HG03175 (cell line): ENCODE data around the gene CEP78.
"Not testable (repeated sequence)": the region's sequence is repeated elsewhere in the genome, so short reads cannot be mapped to it uniquely, and the experiment has no call there.

Experiments used
- ATAC-seq: cut with Tn5 transposase; IDR thresholded peaks from one replicate; pipeline ENCODE4 v1.9.1; 2021; ENCODE audit warnings: mild to moderate bottlenecking, moderate library complexity; ENCODE audit not compliant: unreplicated experiment

CEP78 gene

GRCh38 chr9:78235762-78236550, at the start of gene CEP78:
TSS of gene CEP78 (plus strand) at chr9:78236075. CDS start at chr9:78236351, 276 bp downstream.
- peak; percentile 98 for ATAC-seq

- no peak for ATAC-seq
These were observed 48.0 kb upstream of the CEP78 start for GRCh38 chr9:78187763-78188484.

DNA sequence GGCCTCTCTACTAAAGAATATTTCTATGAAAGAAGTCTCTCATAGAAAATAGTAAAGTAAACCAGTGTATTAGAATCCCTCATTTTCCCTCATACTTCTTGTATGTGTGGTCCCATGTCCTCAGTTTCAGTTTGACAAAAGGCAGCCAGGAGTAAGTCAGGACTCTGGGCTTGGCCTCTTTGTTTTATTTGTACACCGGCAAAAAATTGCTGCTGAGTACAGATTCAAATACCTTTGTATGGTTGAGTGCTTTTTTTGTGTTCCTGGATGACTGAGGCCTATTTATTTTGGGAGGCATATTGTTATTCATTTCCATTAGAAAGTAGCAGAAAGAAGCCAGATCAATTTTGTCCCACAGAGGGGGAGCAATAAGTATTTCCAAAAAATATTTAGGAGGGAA, 47.3 kb upstream of the CEP78 start:
- ATAC-seq, result no peak

GRCh38 chr9:78189001-78189400, 46.9 kb upstream of the CEP78 start:
- ATAC-seq, result no peak

GRCh38 chr9:78189461-78189860, 46.4 kb upstream of the CEP78 start:
- ATAC-seq, result no peak

DNA sequence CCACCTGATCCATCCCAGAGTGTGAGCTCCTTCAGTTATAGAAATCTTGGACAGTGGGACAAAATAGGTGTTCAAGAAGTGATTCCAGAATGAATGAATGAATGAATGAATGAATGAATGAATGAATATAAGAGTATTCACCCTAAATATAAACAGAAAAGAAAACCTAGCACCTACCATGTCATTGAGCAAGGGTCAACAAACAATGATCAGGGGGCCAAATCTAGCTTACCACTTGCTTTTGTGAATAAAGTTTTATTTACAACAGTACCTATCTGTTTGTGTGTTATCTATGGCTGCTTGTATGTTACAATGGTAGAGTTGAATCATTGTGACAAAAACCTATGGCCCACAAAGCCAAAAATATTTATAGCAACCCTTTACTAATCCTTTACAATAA, 43.9 kb upstream of the CEP78 start:
- no peak for ATAC-seq

- ATAC-seq, result no peak
These were observed 39.6 kb upstream of the CEP78 start for GRCh38 chr9:78196258-78196657.

DNA sequence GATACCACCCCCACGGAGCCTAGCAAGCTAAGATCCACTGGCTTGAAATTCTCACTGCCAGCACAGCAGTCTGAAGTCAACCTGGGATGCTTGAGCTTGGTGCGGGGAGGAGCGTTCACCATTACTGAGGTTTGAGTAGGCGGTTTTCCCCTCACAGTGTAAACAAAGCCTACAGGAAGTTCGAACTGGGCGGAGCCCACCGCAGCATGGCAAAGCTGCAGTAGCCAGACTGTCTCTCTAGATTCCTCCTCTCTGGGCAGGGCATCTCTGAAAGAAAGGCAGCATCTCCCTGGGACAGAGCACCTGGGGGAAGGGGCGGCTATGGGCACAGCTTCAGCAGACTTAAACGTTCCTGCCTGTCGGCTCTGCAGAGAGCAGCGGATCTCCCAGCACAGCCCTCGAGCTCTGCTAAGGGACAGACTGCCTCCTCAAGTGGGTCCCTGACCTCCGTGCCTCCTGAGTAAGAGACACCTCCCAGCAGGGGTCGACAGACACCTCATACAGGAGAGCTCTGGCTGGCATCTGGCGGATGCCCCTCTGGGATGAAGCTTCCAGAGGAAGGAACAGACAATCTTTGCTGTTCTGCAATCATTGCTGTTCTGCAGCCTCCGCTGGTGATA, 34.6 kb upstream of the CEP78 start:
- ATAC-seq, result not testable (repeated sequence)

DNA sequence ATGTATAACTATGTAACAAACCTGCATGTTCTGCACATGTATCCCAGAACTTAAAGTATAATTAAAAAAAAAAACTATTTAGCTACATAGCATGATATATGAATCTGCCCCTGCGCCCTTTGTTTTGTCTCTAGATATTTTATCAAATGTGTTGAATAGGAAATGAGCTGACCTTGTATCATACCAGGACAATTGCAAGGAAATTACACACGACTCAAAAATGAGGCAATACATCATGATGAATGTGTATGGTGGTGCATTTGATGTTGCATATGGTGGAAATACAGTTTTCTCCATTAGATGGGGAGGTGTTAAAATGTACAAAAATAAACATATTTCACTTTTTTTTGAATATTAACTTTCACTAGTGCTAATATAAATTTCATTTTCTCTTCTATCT, 28.6 kb upstream of the CEP78 start:
- no peak for ATAC-seq

- no peak for ATAC-seq
These were observed 28.0 kb upstream of the CEP78 start for GRCh38 chr9:78207901-78208300.

DNA sequence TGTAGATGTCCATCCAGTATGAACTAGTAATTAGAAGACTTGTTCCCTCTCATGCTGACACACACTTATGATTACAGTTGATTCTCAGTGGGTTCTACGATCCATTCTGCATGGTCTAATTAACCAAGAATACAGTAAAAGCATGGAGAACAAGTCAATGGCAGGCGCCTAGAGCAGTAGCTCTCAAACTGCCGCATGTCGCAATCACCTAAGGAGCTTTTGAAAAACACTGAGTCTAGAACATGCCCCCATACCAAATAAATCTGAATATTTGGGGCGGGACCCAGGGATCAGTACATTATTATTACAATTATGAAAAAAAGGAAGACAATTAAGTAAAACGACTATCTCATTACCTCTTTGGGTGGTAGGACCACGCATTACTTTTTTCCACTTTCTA, 26.7 kb upstream of the CEP78 start:
- no peak for ATAC-seq

DNA sequence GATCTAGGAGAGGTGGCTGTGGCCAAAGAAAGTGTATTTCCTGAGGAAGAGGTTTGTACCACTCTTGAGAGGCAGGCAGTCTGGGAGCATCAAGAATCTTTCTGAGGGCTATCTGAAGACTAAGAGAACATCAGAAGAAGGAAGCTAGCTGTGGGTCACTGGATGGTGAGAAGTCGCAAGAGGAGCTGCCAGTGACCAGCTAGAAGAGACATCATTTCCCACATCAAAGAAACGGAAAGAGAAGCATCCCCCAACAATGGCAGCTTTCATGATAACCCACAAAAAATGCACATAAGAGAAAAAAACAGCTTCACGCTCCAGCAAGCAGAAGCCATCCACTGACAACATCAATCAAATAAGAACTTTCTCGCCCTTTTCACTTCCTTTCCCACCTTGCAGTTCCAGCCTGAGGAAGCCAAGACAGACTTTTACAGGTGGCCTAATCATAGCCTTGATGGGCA, 25.0 kb upstream of the CEP78 start:
- peak; percentile 76 for ATAC-seq

GRCh38 chr9:78212868-78213267, 23.0 kb upstream of the CEP78 start:
- no peak for ATAC-seq

GRCh38 chr9:78213712-78214111, 22.2 kb upstream of the CEP78 start:
- no peak for ATAC-seq

GRCh38 chr9:78214492-78214891, 21.4 kb upstream of the CEP78 start:
- no peak for ATAC-seq

DNA sequence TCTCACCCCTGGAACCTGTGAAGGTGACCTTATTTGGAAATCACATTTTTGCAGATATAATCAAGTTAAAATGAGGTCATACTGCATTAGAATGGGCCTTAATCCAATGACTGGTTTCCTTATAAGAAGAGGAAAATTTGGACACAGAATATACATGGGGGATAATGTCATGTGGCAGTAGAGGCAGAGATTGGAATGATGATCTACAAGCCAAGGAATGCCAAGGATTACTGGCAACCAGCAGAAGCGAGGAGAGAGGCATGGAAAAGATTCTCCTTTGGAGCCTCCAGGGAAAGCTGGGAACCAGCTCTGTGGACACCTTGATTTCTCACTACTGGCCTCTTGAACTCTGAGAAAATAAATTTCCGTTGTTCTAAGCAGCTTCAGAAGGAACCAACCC, 20.2 kb upstream of the CEP78 start:
- ATAC-seq, result no peak

DNA sequence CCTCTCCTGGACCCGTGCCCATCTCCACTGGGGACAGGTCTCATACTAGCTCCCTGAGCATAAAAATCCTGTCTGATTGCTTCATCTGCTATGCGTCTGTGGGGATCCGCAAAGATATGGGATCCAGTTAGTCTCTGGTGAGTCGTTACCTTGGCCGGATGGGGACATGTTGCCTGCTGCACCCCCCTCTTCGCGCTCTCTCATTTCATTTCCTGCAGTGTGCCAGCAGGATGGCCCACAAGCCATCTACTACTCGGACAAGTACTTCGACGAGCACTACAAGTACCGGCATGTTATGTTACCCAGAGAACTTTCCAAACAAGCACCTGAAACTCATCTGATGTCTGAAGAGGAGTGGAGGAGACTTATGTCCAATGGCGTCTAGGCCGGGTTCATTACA, 17.0 kb upstream of the CEP78 start:
- ATAC-seq, result no peak

DNA sequence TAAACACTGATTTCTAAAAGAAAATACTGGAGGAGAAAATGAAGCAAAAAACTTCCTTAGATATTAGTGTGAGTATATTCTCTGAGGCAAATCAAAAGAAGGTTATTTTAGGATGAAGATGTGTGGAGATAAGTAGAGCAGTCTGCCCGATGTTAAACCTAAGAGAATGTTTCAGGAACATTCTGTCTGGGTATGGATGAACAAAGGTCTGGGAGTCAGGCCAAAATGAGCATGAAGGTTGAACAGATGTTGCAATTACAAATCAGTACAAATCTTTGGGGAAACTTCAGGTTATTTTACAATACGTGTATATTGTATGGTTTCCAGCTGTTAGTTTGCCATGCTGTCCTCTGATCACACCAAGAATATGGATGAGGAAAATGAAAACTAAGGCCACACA, 14.4 kb upstream of the CEP78 start:
- ATAC-seq, result no peak

DNA sequence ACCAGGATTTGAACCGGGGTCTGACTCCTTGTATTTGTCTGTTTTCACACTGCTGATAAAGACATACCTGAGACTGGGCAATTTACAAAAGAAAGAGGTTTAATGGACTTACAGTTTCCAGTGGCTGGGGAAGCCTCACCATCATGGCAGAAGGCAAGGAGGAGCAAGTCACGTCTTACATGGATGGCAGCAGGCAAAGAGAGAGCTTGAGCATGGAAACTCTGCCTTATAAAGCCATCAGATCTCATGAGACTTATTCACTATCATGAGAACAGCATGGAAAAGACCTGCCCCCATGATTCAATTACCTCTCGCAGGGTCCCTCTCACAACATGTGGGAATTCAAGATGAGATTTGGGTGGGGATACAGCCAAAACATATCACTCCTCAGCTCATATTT, 14.0 kb upstream of the CEP78 start:
- not testable (repeated sequence) for ATAC-seq

DNA sequence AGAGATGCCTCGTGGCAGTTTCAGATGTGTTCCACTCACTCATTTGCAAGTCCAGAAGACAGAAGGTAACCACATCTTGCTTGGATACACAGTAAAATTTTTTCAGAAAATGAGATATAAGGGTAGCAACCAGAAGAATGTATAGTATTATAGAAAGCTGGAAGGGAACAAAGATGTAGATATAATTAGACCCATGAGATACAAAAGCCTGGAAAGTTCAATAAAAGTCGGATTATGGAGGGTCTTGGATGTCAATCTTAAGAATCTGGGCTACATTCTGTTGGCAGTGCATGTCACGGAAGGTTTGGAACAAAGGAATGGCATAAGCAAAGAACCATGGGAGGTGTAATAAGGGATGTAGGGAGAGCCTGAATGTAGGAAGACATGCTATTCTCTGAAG, 5.1 kb upstream of the CEP78 start:
- no peak for ATAC-seq

- ATAC-seq, result not testable (repeated sequence)
These were observed 3.4 kb upstream of the CEP78 start for GRCh38 chr9:78232471-78232870.

- ATAC-seq, result no peak
These were observed 1.1 kb upstream of the CEP78 start for GRCh38 chr9:78234810-78235209.
